Heart left ventricle (tissue), 13 donors: ENCODE measurements around the gene ICAM5.

Experiments used
- CTCF ChIP-seq, 12 donors: fragments of 200-600 bp; sonication (generic) in 4 of 12; IDR thresholded peaks; one replicate each; pipeline versions ENCODE4 v1.5.0 to v1.8.0; 2018 to 2022; ENCODE audit warnings: antibody characterized with exemption in 12 of 12, mild to moderate bottlenecking in 5 of 12
- POLR2A ChIP-seq, 2 donors: fragments of 450-650 bp; IDR thresholded peaks; one replicate each; pipeline ENCODE4 v1.6.1; 2017; ENCODE audit warnings: antibody characterized with exemption in 2 of 2, mild to moderate bottlenecking in 2 of 2, moderate library complexity in 2 of 2
- donor health status: ischemic (EF 13 %, LVEDD 7.1; RV severe dilation, severe dysfunction).
- donor health status: DM: no; HTN: yes; CAD: no.
- donor health status: DM: no; HTN: no; CAD: no.
- donor health status: ischemic (EF 25% LVEDD 6.9; RV normal size, moderate dysfunction).
- donor health status: ischemic (EF 25% LVEDD 5.7; RV mildly dilated, moderate dysfunction).
- donor health status: ischemic (EF 35%, LVEDD 5.7; RV mildly dilated, moderate dysfunction).
- donor health status: nonischemic (EF 11% LVEDD 7.7; RV severe dilation, severe dysfunction).
- donor health status: DM: yes; HTN: yes; CAD: no.
- donor health status: PGD.
- donor health status: ischemic (EF 29% LVEDD 5.4; RV normal size, mild dysfunction).
- donor health status: nonischemic (EF 23%, LVEDD 6.1; RV moderate dilation, normal function).

GRCh38 chr19:10246511-10246910 lies 43.2 kb upstream of the ICAM5 start:
- TF ChIP-seq POLR2A (IDR thresholded peaks at IDR 0.05) (no peak), CTCF (IDR thresholded peaks at IDR 0.05) (no peak)
